Neuronal stem cell (in vitro differentiated cells): ENCODE measurements around the gene CEACAM8.
A peak's percentile ranks its signal among the peaks of the same experiment; 100 is the strongest.
"Not testable (repeated sequence)": the region's sequence is repeated elsewhere in the genome, so short reads cannot be mapped to it uniquely, and the experiment has no call there.

Experiments used
- DNase-seq: peaks from one replicate; pipeline ENCODE4 v3.0.0-alpha.2; 2013; ENCODE audit warnings: low spot score
- H2AFZ ChIP-seq: one replicate; pipeline ENCODE4 v1.6.1; 2013; ENCODE audit warnings: mild to moderate bottlenecking, low read length, inconsistent platforms
- H2AK5ac ChIP-seq: 2 replicates; pipeline ENCODE4 v1.6.1; 2013; ENCODE audit warnings: low read depth, mild to moderate bottlenecking, inconsistent platforms, low read length, moderate library complexity, mixed read lengths
- H2BK120ac ChIP-seq: 2 replicates; pipeline ENCODE4 v1.6.1; 2013; ENCODE audit warnings: low read depth, mild to moderate bottlenecking, inconsistent platforms, low read length, moderate library complexity, mixed read lengths
- H2BK12ac ChIP-seq: one replicate; pipeline ENCODE4 v1.6.1; 2013; ENCODE audit warnings: low read length, inconsistent platforms
- H2BK15ac ChIP-seq: 2 replicates; pipeline ENCODE4 v1.6.1; 2013; ENCODE audit warnings: mild to moderate bottlenecking, low read length, inconsistent platforms, mixed read lengths
- H2BK5ac ChIP-seq: one replicate; pipeline ENCODE4 v1.6.1; 2013; ENCODE audit warnings: inconsistent platforms, mild to moderate bottlenecking, low read length, moderate library complexity
- H3K14ac ChIP-seq: one replicate; pipeline ENCODE4 v1.6.1; 2013; ENCODE audit warnings: low read length, inconsistent platforms
- H3K18ac ChIP-seq: 2 replicates; pipeline ENCODE4 v1.6.1; 2013; ENCODE audit warnings: low read length, inconsistent platforms
- H3K23ac ChIP-seq: 2 replicates; pipeline ENCODE4 v1.6.1; 2013; ENCODE audit warnings: low read depth, mild to moderate bottlenecking, mixed read lengths, low read length, inconsistent platforms; ENCODE audit not compliant: poor library complexity
- H3K27ac ChIP-seq: replicated peaks from 3 replicates; pipeline ENCODE4 v1.5.1; 2013; ENCODE audit warnings: low read length, inconsistent platforms
- H3K27me3 ChIP-seq, 3 experiments: 2 replicates each; pipeline ENCODE4 v1.6.1; 2013; ENCODE audit warnings: low read length in 3 of 3, mild to moderate bottlenecking in 2 of 3, inconsistent platforms in 1 of 3, low read depth in 1 of 3, mixed read lengths in 1 of 3, moderate library complexity in 1 of 3; ENCODE audit not compliant: control insufficient read depth in 3 of 3, insufficient read depth in 3 of 3
- H3K36me3 ChIP-seq, 2 donors: replicated peaks in 1 of 2; 2 replicates each; pipeline ENCODE4 v1.6.1; 2013; ENCODE audit warnings: low read length in 2 of 2; ENCODE audit not compliant: control insufficient read depth in 2 of 2, insufficient read depth in 2 of 2
- H3K4ac ChIP-seq: 2 replicates; pipeline ENCODE4 v1.6.1; 2013; ENCODE audit warnings: inconsistent platforms, mild to moderate bottlenecking, low read length, moderate library complexity
- H3K4me1 ChIP-seq, 2 donors: 1 replicate in 1 of 2; 2 replicates in 1 of 2; pipeline ENCODE4 v1.6.1; 2013; ENCODE audit warnings: low read length in 2 of 2, low read depth in 1 of 2; ENCODE audit not compliant: control insufficient read depth in 2 of 2, insufficient read depth in 1 of 2
- H3K4me2 ChIP-seq: one replicate; pipeline ENCODE4 v1.6.1; 2013; ENCODE audit warnings: mild to moderate bottlenecking, low read length, inconsistent platforms; ENCODE audit not compliant: insufficient read depth, poor library complexity, severe bottlenecking
- H3K4me3 ChIP-seq, 2 donors: 2 replicates each; pipeline ENCODE4 v1.5.1; 2013; ENCODE audit warnings: low read length in 2 of 2, mild to moderate bottlenecking in 2 of 2, inconsistent platforms in 1 of 2, moderate library complexity in 1 of 2
- H3K79me1 ChIP-seq: one replicate; pipeline ENCODE4 v1.6.1; 2013; ENCODE audit warnings: low read depth, mild to moderate bottlenecking, inconsistent platforms, low read length, moderate library complexity
- H3K9ac ChIP-seq: one replicate; pipeline ENCODE4 v1.6.1; 2013; ENCODE audit warnings: mild to moderate bottlenecking, low read depth, low read length, inconsistent platforms; ENCODE audit not compliant: poor library complexity
- H3K9me3 ChIP-seq, 2 donors: replicated peaks in 1 of 2; 2 replicates each; pipeline versions ENCODE3 to v1.6.1; 2013; ENCODE audit warnings: low read length in 2 of 2, mild to moderate bottlenecking in 2 of 2, inconsistent platforms in 1 of 2, low read depth in 1 of 2, mixed read lengths in 1 of 2, moderate library complexity in 1 of 2; ENCODE audit not compliant: control insufficient read depth in 2 of 2, insufficient read depth in 1 of 2
- H4K8ac ChIP-seq: one replicate; pipeline ENCODE4 v1.6.1; 2013; ENCODE audit warnings: low read depth, mild to moderate bottlenecking, inconsistent platforms, low read length, moderate library complexity
- H4K91ac ChIP-seq: one replicate; pipeline ENCODE4 v1.6.1; 2013; ENCODE audit warnings: low read length, low read depth, mild to moderate bottlenecking, inconsistent platforms; ENCODE audit not compliant: poor library complexity
- WGBS, 2 donors: extraction: QIAGEN DNeasy Blood & Tissue Kit; methylation state at CpG; one replicate each; pipeline ENCODE4 v1.1.7; 2013; ENCODE audit warnings: missing lambda C conversion rate in 2 of 2, mixed read lengths in 1 of 2; ENCODE audit not compliant: insufficient read length in 2 of 2, insufficient replicate concordance in 1 of 2; ENCODE audit errors: extremely low coverage in 2 of 2; 5-methylcytosine and 5-hydroxymethylcytosine counted together

The CEACAM8 gene

DNA sequence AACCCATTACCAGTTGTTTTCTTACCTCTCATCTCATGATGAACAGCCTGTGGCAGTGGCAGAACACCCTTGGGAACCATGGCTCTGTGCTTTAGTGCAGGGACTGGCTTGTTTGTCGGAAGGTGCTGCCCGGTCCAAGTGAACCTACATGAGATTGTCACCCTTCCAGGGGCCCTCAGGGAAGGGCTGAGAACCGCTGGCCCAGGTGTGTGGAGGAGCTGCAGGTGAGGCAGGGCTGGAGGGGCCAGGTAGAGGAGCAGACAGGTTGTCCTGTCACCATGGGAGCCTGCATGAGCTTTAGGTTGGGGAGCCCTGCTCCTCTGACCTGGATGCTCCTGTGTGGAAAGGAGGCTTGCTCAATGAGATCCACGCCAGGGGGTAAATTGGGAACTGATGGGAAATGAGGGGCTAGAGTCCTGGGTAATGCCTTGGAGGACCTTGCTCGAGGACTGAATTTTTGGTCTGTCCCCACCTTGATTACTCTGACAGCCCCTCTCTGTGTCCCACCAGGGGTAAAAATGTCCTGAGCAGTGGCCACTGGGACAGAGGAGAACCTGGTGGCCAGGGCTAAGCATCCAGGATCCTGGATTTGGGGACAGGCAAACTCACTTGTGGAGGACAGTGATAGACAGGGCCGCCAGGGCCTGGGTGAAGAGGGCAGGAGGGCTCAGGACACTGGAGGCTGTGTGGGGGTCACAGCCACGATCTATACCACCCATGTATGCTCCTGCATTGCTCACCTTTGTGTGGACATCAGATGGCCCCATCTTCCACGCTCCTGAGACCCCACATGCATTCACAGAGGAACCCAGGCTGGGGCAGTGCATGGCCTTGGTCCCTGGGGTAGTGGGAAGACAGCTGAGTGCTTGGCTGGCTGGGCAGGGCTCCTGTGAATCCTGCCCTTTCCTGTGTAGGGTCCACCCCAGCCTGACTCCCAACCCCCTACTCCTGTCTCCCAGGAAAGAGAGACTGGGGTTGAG lies 42.3 kb downstream of the CEACAM8 start:
- Histone ChIP-seq H2BK5ac (no peak overlapping the region), H3K9ac (no peak overlapping the region), H3K27me3 (no peaks in the 10 kb centered on the region), H2AFZ (no peak overlapping the region), H3K27ac (no peak overlapping the region), H2BK15ac (no peak overlapping the region), H3K23ac (no peak overlapping the region), H4K8ac (no peak overlapping the region), H2BK120ac (no peak overlapping the region), H3K36me3 (no peaks in the 10 kb centered on the region), H3K4me3 (peak overlapping the region in 1 of 2 donors; percentile 44), H3K4me2 (no peak overlapping the region), H4K91ac (no peak overlapping the region), H3K9me3 (peaks cover 0 to 2% of the 10 kb centered on the region in 2 donors), H2BK12ac (no peak overlapping the region), H2AK5ac (no peak overlapping the region), H3K4ac (no peak overlapping the region), H3K18ac (no peak overlapping the region), H3K14ac (no peak overlapping the region), H3K79me1 (no peaks in the 10 kb centered on the region), H3K4me1 (peaks cover 0 to 2% of the 10 kb centered on the region in 2 donors)
- DNase-seq: no peak
- no CpG with 5 or more reads among the region's 8 CpGs for WGBS, 2 donors

DNA sequence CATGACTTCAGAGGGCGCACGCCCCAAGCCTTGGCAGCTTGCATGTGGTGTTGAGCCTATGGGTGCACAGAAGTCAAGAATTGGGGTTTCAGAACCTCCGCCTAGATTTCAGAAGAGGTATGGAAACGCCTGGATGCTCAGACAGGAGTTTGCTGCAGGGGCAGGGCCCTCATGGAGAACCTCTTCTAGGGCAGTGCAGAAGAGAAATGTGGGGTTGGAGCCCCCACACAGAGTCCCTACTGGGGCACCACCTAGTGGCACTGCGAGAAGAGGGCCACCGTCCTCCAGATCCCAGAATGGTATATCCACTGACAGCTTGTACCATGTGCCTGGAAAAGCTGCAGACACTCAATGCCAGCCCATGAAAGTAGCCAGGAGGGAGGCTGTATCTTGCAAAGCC lies 44.2 kb downstream of the CEACAM8 start:
- not testable (repeated sequence) for H3K14ac ChIP-seq, H4K91ac ChIP-seq, H2BK12ac ChIP-seq, H3K9ac ChIP-seq, H3K36me3 ChIP-seq, H3K27ac ChIP-seq, H2BK120ac ChIP-seq, H3K4me2 ChIP-seq, H3K27me3 ChIP-seq, DNase-seq, H3K4ac ChIP-seq, H4K8ac ChIP-seq, H2AK5ac ChIP-seq, H3K79me1 ChIP-seq, H3K23ac ChIP-seq, H3K18ac ChIP-seq, H3K4me3 ChIP-seq, H2AFZ ChIP-seq, H2BK5ac ChIP-seq, H3K4me1 ChIP-seq, H3K9me3 ChIP-seq, H2BK15ac ChIP-seq
- WGBS, 2 donors: no CpG with 5 or more reads among the region's 6 CpGs

DNA sequence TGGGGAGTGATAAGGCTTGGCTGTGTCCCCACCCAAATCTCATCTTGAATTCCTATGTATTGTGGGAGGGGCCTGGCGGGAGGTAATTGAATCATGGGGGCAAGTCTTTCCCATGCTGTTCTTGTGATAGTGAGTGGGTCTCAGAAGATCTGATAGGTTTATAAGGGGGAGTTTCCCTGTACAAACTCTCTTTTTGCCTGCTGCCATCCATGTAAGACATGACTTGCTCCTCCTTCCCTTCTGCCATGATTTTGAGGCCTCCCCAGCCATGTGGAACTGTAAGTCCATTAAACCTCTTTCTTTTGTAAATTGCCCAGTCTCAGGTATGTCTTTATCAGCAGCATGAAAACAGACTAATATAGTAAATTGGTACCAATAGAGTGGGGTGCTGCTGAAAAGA lies 45.7 kb downstream of the CEACAM8 start:
- H3K79me1 ChIP-seq, H3K27ac ChIP-seq, H3K27me3 ChIP-seq: not testable (repeated sequence)

DNA sequence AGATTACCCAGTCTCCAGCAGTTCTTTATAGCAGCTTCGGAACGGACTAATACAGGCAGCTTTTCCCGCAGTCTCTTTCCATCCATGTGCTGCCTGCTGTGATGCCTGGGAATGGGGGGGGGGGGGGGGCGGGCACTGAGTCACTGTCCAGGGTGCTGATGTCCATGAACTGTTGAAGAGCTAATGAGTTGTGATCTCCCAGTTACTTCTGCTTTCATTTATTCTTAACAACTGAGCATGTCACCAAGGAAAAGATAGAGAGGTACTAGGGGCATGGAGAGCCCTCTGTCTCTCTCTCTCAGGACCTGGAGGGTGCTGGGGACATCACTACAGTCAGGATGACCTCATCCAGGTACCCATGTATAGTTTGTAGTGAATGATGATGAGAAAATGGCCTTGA lies 46.2 kb downstream of the CEACAM8 start:
- Histone ChIP-seq H2BK15ac (no peak overlapping the region), H3K14ac (no peak overlapping the region), H3K4me1 (no peaks in the 10 kb centered on the region), H2AK5ac (no peak overlapping the region), H2BK5ac (no peak overlapping the region), H3K4me2 (no peak overlapping the region), H3K79me1 (no peaks in the 10 kb centered on the region), H3K27me3 (no peaks in the 10 kb centered on the region), H3K27ac (no peak overlapping the region), H2BK120ac (no peak overlapping the region), H3K4me3 (no peak overlapping the region), H4K91ac (no peak overlapping the region), H2BK12ac (no peak overlapping the region), H3K18ac (no peak overlapping the region), H2AFZ (no peak overlapping the region), H3K9ac (no peak overlapping the region), H3K23ac (no peak overlapping the region), H3K9me3 (peaks cover 0 to 2% of the 10 kb centered on the region in 2 donors), H3K4ac (no peak overlapping the region), H4K8ac (no peak overlapping the region), H3K36me3 (no peaks in the 10 kb centered on the region)
- no peak for DNase-seq
- WGBS, 2 donors: no CpG with 5 or more reads among the region's 4 CpGs

More for the DNA sequence above, 45.7 kb downstream of the CEACAM8 start:
- H3K23ac ChIP-seq, H3K36me3 ChIP-seq, H4K91ac ChIP-seq, H4K8ac ChIP-seq, H2BK120ac ChIP-seq, H2BK15ac ChIP-seq, H3K4ac ChIP-seq, H2BK12ac ChIP-seq, H3K4me3 ChIP-seq, H2BK5ac ChIP-seq, H3K9me3 ChIP-seq, H3K14ac ChIP-seq, H3K4me1 ChIP-seq, H3K9ac ChIP-seq, H2AFZ ChIP-seq, H3K18ac ChIP-seq, DNase-seq, H3K4me2 ChIP-seq, H2AK5ac ChIP-seq: not testable (repeated sequence)
- WGBS, 2 donors: no CpG with 5 or more reads among the region's 1 CpG
